NCI-H82 (cell line): Measurements from ENCODE around the gene NEAT1.
A peak's percentile ranks its signal among the peaks of the same experiment; 100 is the strongest.

Source experiments
- DNase-seq: peaks from one replicate; lab custom pipeline; 2025; lab: John Stamatoyannopoulos, UW

NEAT1 gene

GRCh38 chr11:65422633-65423515 lies at the start of gene NEAT1:
NEAT1 (plus strand) TSS chr11:65422798.
- DNase-seq, result peak; percentile 81

DNA sequence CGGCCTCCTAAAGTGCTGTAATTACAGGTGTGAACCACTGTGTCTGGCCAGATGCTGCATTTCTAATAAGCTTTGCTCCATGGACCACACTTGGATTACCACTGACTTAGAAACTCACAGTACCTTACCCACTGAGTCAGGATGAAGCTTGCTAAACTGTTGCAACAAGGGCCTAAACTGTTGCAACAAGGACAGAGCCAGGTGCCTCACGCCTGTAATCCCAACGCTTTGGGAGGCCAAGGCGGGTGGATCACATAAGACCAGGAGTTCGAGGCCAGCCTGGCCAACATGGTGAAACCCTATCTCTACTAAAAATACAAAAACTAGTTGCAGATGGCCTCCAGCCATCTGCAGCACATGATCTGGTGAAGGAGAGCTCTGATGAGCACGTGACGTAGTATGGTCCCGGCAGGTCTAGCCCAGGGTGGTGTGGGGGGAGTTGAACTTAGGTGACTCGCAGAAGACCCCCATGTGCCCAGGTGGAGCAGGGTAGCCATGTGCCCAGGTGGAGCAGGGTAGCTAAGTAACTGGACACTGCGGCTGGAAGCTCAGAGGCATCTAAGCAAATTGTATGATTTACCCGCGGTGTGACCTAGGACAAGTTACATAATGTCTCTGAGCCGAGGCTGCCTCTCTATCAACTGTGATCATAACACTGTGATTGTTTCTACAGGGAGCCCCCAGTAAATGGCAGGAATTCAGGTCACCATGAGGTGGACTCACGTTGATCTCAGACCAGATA lies 48.6 kb upstream of the NEAT1 start:
- DNase-seq, result no peak

DNA sequence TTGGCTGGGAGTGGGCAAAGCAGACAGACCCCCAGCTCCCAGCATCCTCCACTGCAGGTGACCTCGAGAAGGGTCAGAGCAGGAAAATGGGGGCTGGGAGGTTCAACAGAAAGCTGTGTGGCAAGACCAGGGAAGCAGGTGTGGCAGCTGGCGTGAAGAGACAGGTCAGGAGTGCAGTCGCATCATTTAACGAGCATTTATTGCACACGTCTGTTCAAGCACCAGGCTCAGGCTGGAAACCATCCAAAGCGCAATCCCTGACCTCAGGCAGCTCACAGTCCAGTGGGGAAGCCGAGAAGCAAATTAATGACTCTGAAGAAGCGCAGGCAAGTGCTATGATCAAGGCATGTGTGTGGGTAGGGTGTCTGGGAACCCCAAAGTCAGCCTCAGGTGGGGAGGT lies 47.6 kb upstream of the NEAT1 start:
- DNase-seq, result no peak

DNA sequence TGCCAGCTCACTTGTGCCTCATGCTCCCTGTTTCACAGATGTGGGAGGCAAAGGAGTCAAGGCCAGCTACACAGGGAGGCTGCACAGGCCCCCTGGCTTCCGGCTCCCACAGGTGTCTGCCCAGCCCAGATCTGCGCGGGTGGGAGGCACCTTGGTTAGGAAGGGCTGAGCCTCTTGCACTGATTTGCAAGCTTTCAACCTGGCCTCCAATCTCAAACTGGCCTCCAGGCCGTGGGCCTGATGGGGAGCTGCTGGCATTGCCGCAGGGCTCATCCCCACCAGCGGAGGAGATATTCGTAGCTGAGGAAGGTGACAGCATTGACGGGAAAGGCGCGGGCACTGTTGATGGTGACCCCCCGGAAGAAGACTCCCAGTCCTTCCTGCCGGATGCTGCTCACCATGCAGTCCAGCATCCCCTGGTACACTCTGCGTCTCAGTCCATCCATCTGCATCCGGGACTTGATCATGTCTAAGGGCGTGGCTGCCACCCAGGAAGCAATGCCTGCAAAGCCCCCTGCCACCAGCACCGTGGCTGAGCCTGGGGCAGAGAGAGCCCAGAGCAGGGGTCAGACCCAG lies 46.4 kb upstream of the NEAT1 start:
- DNase-seq, result no peak

DNA sequence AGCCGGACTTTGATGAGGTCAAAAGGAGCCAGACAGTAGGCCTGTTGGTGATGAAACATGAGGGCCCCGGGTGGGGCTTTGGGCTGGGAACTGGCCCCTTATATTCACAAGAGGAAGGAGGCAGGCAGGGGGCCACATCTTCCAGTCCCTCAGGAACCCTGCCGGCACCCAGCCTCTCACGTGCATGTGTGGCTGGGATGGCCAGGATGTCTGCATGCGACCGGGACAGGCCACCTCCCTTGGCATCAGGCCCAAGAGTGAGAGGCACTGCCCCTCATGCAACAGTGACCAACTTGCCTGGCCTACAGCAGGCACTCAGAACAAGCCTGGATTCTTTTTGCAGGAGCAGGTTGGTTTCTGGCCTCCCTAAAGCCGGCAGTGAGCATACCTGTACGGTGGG lies 45.6 kb upstream of the NEAT1 start:
- DNase-seq, result no peak

GRCh38 chr11:65377777-65378176 lies 44.8 kb upstream of the NEAT1 start:
- DNase-seq, result no peak

- no peak for DNase-seq
These were observed 44.2 kb upstream of the NEAT1 start for GRCh38 chr11:65378208-65378927.

DNA sequence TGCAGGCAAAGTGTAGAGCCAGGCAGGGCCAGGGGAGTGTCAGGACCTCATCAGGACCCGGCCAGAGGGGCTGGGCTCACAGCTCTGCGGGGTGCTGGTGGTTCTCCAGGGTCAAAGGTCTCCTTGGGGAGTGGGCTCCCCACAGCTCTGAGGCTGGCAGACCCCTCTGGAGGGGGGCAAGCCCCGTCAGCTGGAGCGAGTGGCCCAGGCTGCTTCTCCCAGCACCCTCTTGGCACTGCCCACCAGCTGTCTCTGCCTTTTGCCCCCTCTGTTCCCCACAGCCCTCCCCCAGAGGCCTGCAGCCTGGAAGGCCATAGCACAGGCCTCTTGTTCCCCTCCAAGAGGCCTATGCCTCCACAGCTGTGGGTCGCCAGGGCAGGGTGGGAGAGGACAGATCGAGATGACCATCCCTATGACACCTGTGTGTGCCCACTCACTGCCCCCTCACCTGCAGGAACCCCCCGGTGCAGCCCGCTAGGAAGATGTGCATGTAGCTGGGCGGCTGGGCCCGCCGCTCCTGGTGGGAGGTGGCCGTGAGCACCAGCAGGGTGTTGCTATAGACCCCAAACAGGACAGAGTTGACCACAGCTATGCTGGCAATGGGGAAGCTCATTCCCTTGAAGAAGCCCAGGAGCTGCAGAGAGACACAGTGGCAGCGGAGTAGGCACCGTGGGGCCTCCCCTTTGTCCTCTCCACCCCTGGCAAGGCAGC lies 43.5 kb upstream of the NEAT1 start:
- no peak for DNase-seq

GRCh38 chr11:65379698-65380459 lies 42.7 kb upstream of the NEAT1 start:
- DNase-seq, result no peak

GRCh38 chr11:65380460-65381119 lies 42.0 kb upstream of the NEAT1 start:
- DNase-seq, result no peak

DNA sequence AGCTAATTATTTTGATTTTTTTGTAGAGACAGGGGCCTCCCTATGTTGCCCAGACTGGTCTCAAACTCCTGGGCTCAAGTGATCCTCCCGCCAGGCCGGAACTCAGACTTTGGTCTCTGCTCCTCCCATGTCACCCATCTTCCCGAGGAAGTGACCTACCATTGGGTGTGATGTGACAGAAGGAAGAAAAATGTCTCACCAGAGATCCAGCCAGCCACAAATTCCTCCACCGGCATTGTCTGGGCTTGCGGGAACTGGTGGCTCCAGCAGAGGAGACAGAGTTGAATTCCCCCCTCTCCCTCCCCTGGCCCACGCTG lies 40.9 kb upstream of the NEAT1 start:
- no peak for DNase-seq

- peak; percentile 79 for DNase-seq
These were observed 40.4 kb upstream of the NEAT1 start, which contains the start of gene SLC25A45 for GRCh38 chr11:65382033-65382803. SLC25A45 (minus strand) TSS chr11:65382646; CDS start chr11:65381951, 695 bp downstream.

- no peak for DNase-seq
These were observed 39.7 kb upstream of the NEAT1 start for GRCh38 chr11:65382804-65383368.

DNA sequence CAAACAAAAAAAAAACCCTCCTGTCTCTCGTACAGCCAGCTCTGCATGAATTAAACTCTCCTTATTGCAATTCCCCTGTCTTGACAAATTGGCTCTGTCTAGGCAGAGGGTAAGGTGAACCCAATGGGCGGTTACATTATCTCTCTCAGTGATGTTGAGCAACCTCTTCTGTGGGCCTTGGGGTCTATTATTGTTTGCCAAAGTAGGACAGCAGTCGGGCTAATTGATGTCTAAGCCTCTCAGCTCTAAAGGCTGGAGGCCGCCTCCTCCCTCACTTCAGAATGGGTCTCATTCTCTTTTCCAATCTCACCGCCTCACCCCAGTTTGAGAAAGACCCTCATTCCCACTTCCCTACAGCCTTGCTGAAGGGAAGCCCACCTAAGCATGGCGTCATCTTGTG lies 38.8 kb upstream of the NEAT1 start:
- no peak for DNase-seq

- no peak for DNase-seq
These were observed 38.2 kb upstream of the NEAT1 start for GRCh38 chr11:65384301-65384889.

GRCh38 chr11:65386307-65387140 lies 36.1 kb upstream of the NEAT1 start, which contains the start of gene FRMD8:
FRMD8 (plus strand) TSS chr11:65386637; CDS start chr11:65387037, 400 bp downstream.
- DNase-seq, result peak; percentile 83

DNA sequence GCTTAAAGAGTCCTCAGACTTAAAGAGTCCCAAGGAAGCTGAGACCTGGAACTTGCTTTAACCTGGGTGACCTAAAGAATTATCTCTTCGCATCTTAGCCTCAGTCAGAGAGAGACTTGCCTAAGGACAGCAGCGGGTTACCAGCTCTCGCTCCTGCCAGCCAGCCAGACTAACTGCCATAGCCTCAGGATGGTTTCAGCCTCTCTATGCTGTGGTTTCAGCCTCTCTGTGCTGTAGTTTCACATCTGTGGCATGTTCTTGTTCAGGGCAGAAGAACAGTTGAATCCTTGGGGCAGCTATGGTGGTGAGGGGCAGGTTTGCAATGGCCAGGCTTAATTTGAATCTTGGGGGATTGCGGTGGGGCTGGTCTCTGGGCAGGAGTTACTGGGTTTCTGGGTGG lies 33.9 kb upstream of the NEAT1 start:
- DNase-seq, result no peak
